DND-41 (cell line): Measurements from ENCODE around the gene MIA2.

Experiments used
- ATAC-seq: fragments of 200-7000 bp; cut with Tn5 transposase; 3 replicates; pipeline ENCODE4 v1.9.1; 2021; ENCODE audit warnings: low read depth; ENCODE audit not compliant: insufficient read depth
- DNase-seq: peaks from one replicate; pipeline ENCODE4 v3.0.0-alpha.2; 2020
- H2AFZ ChIP-seq: 2 replicates; pipeline ENCODE4 v1.6.0; 2012; ENCODE audit warnings: low read depth, low read length
- H3K27ac ChIP-seq: 2 replicates; pipeline ENCODE4 v1.5.1; 2012; ENCODE audit warnings: low read length, inconsistent platforms
- H3K27me3 ChIP-seq: fragments of 200-600 bp; sonication (generic); 2 replicates; pipeline ENCODE4 v1.6.0; 2012; ENCODE audit warnings: low read length, mild to moderate bottlenecking, inconsistent platforms; ENCODE audit not compliant: insufficient read depth, poor library complexity
- H3K36me3 ChIP-seq: 2 replicates; pipeline ENCODE4 v1.5.1; 2012; ENCODE audit warnings: low read length, inconsistent platforms; ENCODE audit not compliant: insufficient read depth
- H3K4me1 ChIP-seq: 2 replicates; pipeline ENCODE4 v1.5.1; 2012; ENCODE audit warnings: mild to moderate bottlenecking, low read length; ENCODE audit not compliant: insufficient read depth
- H3K4me2 ChIP-seq: 2 replicates; pipeline ENCODE4 v1.6.0; 2012; ENCODE audit warnings: mild to moderate bottlenecking, moderate library complexity, low read length, inconsistent platforms; ENCODE audit not compliant: insufficient read depth
- H3K4me3 ChIP-seq, 2 experiments: fragments of 200-600 bp in 1 of 2; shearing (Covaris generic) in 1 of 2; 2 replicates each; pipeline ENCODE4 v1.5.1; 2012 to 2016; ENCODE audit warnings: inconsistent platforms in 2 of 2, low read length in 2 of 2, mild to moderate bottlenecking in 2 of 2, low read depth in 1 of 2, moderate library complexity in 1 of 2
- H3K79me2 ChIP-seq: 2 replicates; pipeline ENCODE4 v1.6.0; 2012; ENCODE audit warnings: low read length, inconsistent platforms; ENCODE audit not compliant: insufficient read depth
- H3K9ac ChIP-seq: 2 replicates; pipeline ENCODE4 v1.6.0; 2012; ENCODE audit warnings: low read depth, mild to moderate bottlenecking, inconsistent platforms, low read length, moderate library complexity
- H3K9me3 ChIP-seq: 2 replicates; pipeline ENCODE4 v1.5.1; 2012; ENCODE audit warnings: low read length, moderate library complexity, mild to moderate bottlenecking, inconsistent platforms; ENCODE audit not compliant: insufficient read depth, severe bottlenecking
- H4K20me1 ChIP-seq: 2 replicates; pipeline ENCODE4 v1.6.0; 2012; ENCODE audit warnings: low read length; ENCODE audit not compliant: insufficient read depth
- CTCF ChIP-seq: IDR thresholded peaks from 2 replicates; pipeline ENCODE4 v1.5.1; 2012; ENCODE audit warnings: borderline replicate concordance, low read length, moderate library complexity, mild to moderate bottlenecking; ENCODE audit not compliant: poor library complexity, severe bottlenecking; ENCODE audit errors: extremely low read depth
- EZH2 ChIP-seq: IDR thresholded peaks from 3 replicates; pipeline ENCODE4 v1.6.1; 2012; ENCODE audit warnings: borderline replicate concordance, low read depth, mild to moderate bottlenecking, moderate library complexity, low read length, inconsistent platforms; ENCODE audit not compliant: severe bottlenecking

The MIA2 gene

GRCh38 chr14:39229222-39229543 lies 4.5 kb upstream of the MIA2 start:
- no peak for TF ChIP-seq EZH2
- no peak for TF ChIP-seq CTCF

GRCh38 chr14:39229601-39230110 lies 4.1 kb upstream of the MIA2 start:
- H3K79me2 ChIP-seq: no peaks in the 10 kb centered on the region
- no peaks in the 10 kb centered on the region for H4K20me1 ChIP-seq
- H3K4me3 ChIP-seq: no peak overlapping the region
- H3K9ac ChIP-seq: no peak overlapping the region
- H3K27me3 ChIP-seq: no peaks in the 10 kb centered on the region
- ATAC-seq: 0 out of 3 replicates have a peak, but pooled peaks have one; percentile 44
- no peak overlapping the region for H3K4me2 ChIP-seq
- no peaks in the 10 kb centered on the region for H3K9me3 ChIP-seq
- TF ChIP-seq EZH2 (no peak), CTCF (no peak)
- no peaks in the 10 kb centered on the region for H3K4me1 ChIP-seq
- no peak for DNase-seq
- no peak overlapping the region for H3K27ac ChIP-seq
- H2AFZ ChIP-seq: no peak overlapping the region
- H3K36me3 ChIP-seq: no peaks in the 10 kb centered on the region

More at GRCh38 chr14:39229222-39229543, 4.5 kb upstream of the MIA2 start:
- no peaks in the 10 kb centered on the region for H3K4me1 ChIP-seq
- no peak overlapping the region for H3K4me3 ChIP-seq
- H3K9ac ChIP-seq: no peak overlapping the region
- H2AFZ ChIP-seq: no peak overlapping the region
- no peak overlapping the region for H3K27ac ChIP-seq
- no peaks in the 10 kb centered on the region for H3K36me3 ChIP-seq
- no peaks in the 10 kb centered on the region for H4K20me1 ChIP-seq
- ATAC-seq: peak; percentile 55; the same call in 1 of the 3 replicates
- no peaks in the 10 kb centered on the region for H3K79me2 ChIP-seq
- no peak overlapping the region for H3K4me2 ChIP-seq
- no peaks in the 10 kb centered on the region for H3K9me3 ChIP-seq
- DNase-seq: peak; percentile 11
- no peaks in the 10 kb centered on the region for H3K27me3 ChIP-seq

- Histone ChIP-seq H3K4me2 (no peak overlapping the region), H3K27me3 (no peaks in the 10 kb centered on the region), H3K36me3 (no peaks in the 10 kb centered on the region), H3K27ac (no peak overlapping the region), H2AFZ (no peak overlapping the region), H3K9me3 (no peaks in the 10 kb centered on the region), H3K79me2 (no peaks in the 10 kb centered on the region), H3K9ac (no peak overlapping the region), H3K4me3 (no peak overlapping the region), H4K20me1 (no peaks in the 10 kb centered on the region), H3K4me1 (no peaks in the 10 kb centered on the region)
- no peak for TF ChIP-seq CTCF
- TF ChIP-seq EZH2: no peak
- no peak for ATAC-seq
- no peak for DNase-seq
Observed at GRCh38 chr14:39230416-39231035, 3.2 kb upstream of the MIA2 start.
